Esophagus muscularis mucosa (tissue), 4 donors: ENCODE measurements around the gene KDM7A. TPM values are rescaled to one million over a fixed set of nuclear protein-coding genes. Genes with fewer than 3 reads are reported as not detected.

Experiments
- DNase-seq: peaks from one replicate; pipeline ENCODE4 v3.0.0-alpha.2; 2017; ENCODE audit errors: extremely low spot score
- H3K27ac ChIP-seq, 4 donors: fragments of 200-600 bp; sonication (generic); replicated peaks in 1 of 4; 1 replicate in 3 of 4; 2 replicates in 1 of 4; pipeline ENCODE4 v1.5.1; 2016 to 2019; ENCODE audit warnings: mild to moderate bottlenecking in 1 of 4
- H3K27me3 ChIP-seq, 4 donors: fragments of 200-600 bp; sonication (generic); one replicate each; pipeline versions ENCODE4 v1.5.1 to v1.6.0; 2016 to 2019
- H3K36me3 ChIP-seq, 4 donors: fragments of 200-600 bp; sonication (generic); one replicate each; pipeline ENCODE4 v1.5.1; 2016 to 2019
- H3K4me1 ChIP-seq, 4 donors: fragments of 200-600 bp; sonication (generic); one replicate each; pipeline ENCODE4 v1.5.1; 2016 to 2019
- H3K4me3 ChIP-seq, 4 donors: fragments of 200-600 bp; sonication (generic); 1 replicate in 2 of 4; 2 replicates in 2 of 4; pipeline ENCODE4 v1.5.1; 2016 to 2019; ENCODE audit warnings: mild to moderate bottlenecking in 4 of 4, moderate library complexity in 1 of 4
- H3K9me3 ChIP-seq, 4 donors: fragments of 200-600 bp; sonication (generic); 1 replicate in 3 of 4; 2 replicates in 1 of 4; pipeline ENCODE4 v1.5.1; 2016 to 2019
- CTCF ChIP-seq, 3 experiments: fragments of 200-600 bp in 2 of 3; fragments of 450-650 bp in 1 of 3; sonication (generic) in 2 of 3; IDR thresholded peaks; one replicate each; pipeline ENCODE4 v1.5.1; 2017 to 2019; ENCODE audit warnings: antibody characterized with exemption in 3 of 3, mild to moderate bottlenecking in 2 of 3, moderate library complexity in 1 of 3
- EP300 ChIP-seq: sonication (generic); formaldehyde crosslinking; IDR thresholded peaks from one replicate; pipeline ENCODE4 v1.6.1; 2017; ENCODE audit warnings: antibody characterized with exemption
- POLR2A ChIP-seq: fragments of 450-650 bp; IDR thresholded peaks from one replicate; pipeline ENCODE4 v1.6.1; 2017; ENCODE audit warnings: antibody characterized with exemption, moderate library complexity, mild to moderate bottlenecking, low read depth
- POLR2AphosphoS5 ChIP-seq, 2 donors: sonication (generic); formaldehyde crosslinking; IDR thresholded peaks; one replicate each; pipeline ENCODE4 v1.6.1; 2017; ENCODE audit warnings: antibody characterized with exemption in 2 of 2
- WGBS: methylation state at CpG from one replicate; pipeline ENCODE4 v1.1.5; 2018; 5-methylcytosine and 5-hydroxymethylcytosine counted together
- intact Hi-C: fragments of 100-400 bp; cut with DNase I; formaldehyde crosslinking; loops from one replicate; pipeline ENCODE4 v1.15.1; 2023
- total RNA-seq, 4 donors: library from RNA; depleted of rRNA; stranded (reverse); fragments of >200 nt; gene quantifications; one replicate each; pipeline versions ENCODE4 v1.1.0 to v1.2.1, GENCODE V29; 2016

Gene KDM7A
- total RNA-seq, 4 donors from 2014 or later = 13.5 to 23.7 (median 19.5) TPM

- no peak overlapping the region for H3K4me3 ChIP-seq
- H3K4me1 ChIP-seq = peaks cover 11 to 44% (median 30%) of the 10 kb centered on the region in 4 donors
- WGBS = 79% methylated on average over 1 of the region's 1 CpG
- H3K36me3 ChIP-seq = peaks cover 0 to 4% (median 0%) of the 10 kb centered on the region in 4 donors
- no peak for DNase-seq
- no peaks in the 10 kb centered on the region for H3K27me3 ChIP-seq
- no peak overlapping the region for H3K27ac ChIP-seq
- H3K9me3 ChIP-seq = no peaks in the 10 kb centered on the region
- intact Hi-C loops = no loop called here
- TF ChIP-seq POLR2AphosphoS5 (IDR thresholded peaks at IDR 0.05) (no peak), EP300 (no peak), POLR2A (no peak), CTCF (IDR thresholded peaks at IDR 0.05) (no peak)
These were observed 15.7 kb downstream of the KDM7A start for GRCh38 chr7:140161047-140161446.

- Histone ChIP-seq H3K4me1 (peaks cover 18 to 44% (median 31%) of the 10 kb centered on the region in 4 donors), H3K27ac (no peak overlapping the region), H3K9me3 (no peaks in the 10 kb centered on the region), H3K36me3 (peaks cover 0 to 4% (median 0%) of the 10 kb centered on the region in 4 donors), H3K4me3 (no peak overlapping the region), H3K27me3 (no peaks in the 10 kb centered on the region)
- intact Hi-C loops = no loop called here
- no peak for DNase-seq
- WGBS = 55% methylated on average over 2 of the region's 2 CpGs
- TF ChIP-seq POLR2A (no peak), POLR2AphosphoS5 (IDR thresholded peaks at IDR 0.05) (no peak), CTCF (IDR thresholded peaks at IDR 0.05) (no peak), EP300 (no peak)
These were observed 16.5 kb downstream of the KDM7A start for GRCh38 chr7:140160308-140160707.

DNA sequence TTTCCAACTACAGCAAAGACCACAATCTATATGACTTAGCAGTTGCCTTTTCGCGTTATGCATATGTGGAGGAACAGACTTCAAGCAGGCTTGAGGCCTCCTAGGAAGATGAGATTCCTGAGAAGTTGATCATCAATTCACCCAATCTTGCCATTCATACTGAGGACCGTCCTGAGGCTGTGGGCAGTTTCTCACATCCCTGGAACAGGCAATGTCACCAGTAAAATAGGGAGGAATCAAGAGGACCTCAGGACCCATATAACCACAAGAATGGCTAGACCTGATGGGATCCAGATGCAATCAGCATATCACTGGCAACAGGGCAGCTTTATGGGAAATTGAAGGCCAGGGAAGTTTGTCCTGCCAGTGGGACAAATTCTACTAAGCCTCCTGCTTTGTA is 17.3 kb downstream of the KDM7A start:
- no peak for TF ChIP-seq EP300
- no peak for TF ChIP-seq POLR2A
- no peak for TF ChIP-seq POLR2AphosphoS5 (IDR thresholded peaks at IDR 0.05)
- no peak for TF ChIP-seq CTCF (IDR thresholded peaks at IDR 0.05)
- Histone ChIP-seq H3K4me3 (no peak overlapping the region), H3K36me3 (peaks cover 0 to 4% (median 0%) of the 10 kb centered on the region in 4 donors), H3K9me3 (no peaks in the 10 kb centered on the region), H3K4me1 (peaks cover 23 to 45% (median 32%) of the 10 kb centered on the region in 4 donors), H3K27ac (no peak overlapping the region), H3K27me3 (no peaks in the 10 kb centered on the region)
- intact Hi-C loops = no loop called here
- 100% methylated on average over 3 of the region's 3 CpGs for WGBS
- DNase-seq = no peak

DNA sequence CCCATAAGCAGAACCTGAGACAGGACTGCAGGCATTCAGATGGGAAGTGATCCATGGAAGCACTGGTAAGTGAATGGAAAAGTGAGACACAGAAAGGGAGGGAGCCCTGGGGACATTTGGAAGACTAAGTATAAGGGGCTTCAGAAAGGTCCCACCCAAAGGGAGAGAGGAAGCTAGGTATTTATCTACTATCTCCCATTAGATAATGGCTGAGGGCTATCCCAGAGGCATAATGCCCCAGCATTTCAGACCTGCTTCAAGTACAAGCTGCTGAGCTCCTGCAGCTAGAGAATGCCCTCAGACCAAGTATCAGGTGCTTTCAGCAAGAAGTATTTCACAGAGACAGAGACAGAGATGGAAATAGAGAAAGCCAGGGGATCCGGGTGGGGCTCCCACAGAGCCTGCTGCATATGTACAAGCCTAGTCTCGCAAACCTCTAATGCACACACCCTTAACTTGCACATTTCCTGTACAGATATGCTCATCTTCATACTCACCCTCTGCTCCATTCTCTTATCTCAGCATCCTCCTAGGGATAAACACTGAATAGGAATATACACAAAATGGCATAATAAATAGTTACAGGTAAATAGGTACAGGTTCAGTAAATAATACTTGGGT is 20.2 kb downstream of the KDM7A start:
- Histone ChIP-seq H3K27ac (no peak overlapping the region), H3K4me1 (peaks cover 23 to 48% (median 35%) of the 10 kb centered on the region in 4 donors), H3K36me3 (peaks cover 0 to 4% (median 0%) of the 10 kb centered on the region in 4 donors), H3K4me3 (no peak overlapping the region), H3K27me3 (no peaks in the 10 kb centered on the region), H3K9me3 (no peaks in the 10 kb centered on the region)
- WGBS = 95% methylated on average over 2 of the region's 2 CpGs
- intact Hi-C loops = no loop called here
- no peak for DNase-seq
- TF ChIP-seq EP300 (no peak), POLR2A (no peak)

- H3K4me1 ChIP-seq = peaks cover 20 to 42% (median 30%) of the 10 kb centered on the region in 4 donors
- H3K4me3 ChIP-seq = no peak overlapping the region
- no peaks in the 10 kb centered on the region for H3K27me3 ChIP-seq
- no peak for TF ChIP-seq EP300
- TF ChIP-seq CTCF (IDR thresholded peaks at IDR 0.05) = no peak
- TF ChIP-seq POLR2A = no peak
- TF ChIP-seq POLR2AphosphoS5 (IDR thresholded peaks at IDR 0.05) = no peak
- peaks cover 0 to 4% (median 0%) of the 10 kb centered on the region in 4 donors for H3K36me3 ChIP-seq
- DNase-seq = no peak
- no peak overlapping the region for H3K27ac ChIP-seq
- no peaks in the 10 kb centered on the region for H3K9me3 ChIP-seq
- intact Hi-C loops = no loop called here
- WGBS = 74% methylated on average over 4 of the region's 4 CpGs
These were observed 21.4 kb downstream of the KDM7A start for GRCh38 chr7:140155428-140155827.
